Esophagus squamous epithelium (tissue), 4 donors: ENCODE data around the gene ABCF3.

Experiments used
- POLR2A ChIP-seq, 4 donors: fragments of 450-650 bp; IDR thresholded peaks; one replicate each; pipeline ENCODE4 v1.6.1; 2017; ENCODE audit warnings: antibody characterized with exemption in 4 of 4, mild to moderate bottlenecking in 4 of 4, moderate library complexity in 3 of 4
- TF ChIP-seq, protein P1 (sequence below), 6 experiments: fragments of 450-650 bp in 4 of 6; fragments of 200-600 bp in 2 of 6; sonication (generic) in 2 of 6; IDR thresholded peaks; one replicate each; pipeline ENCODE4 v1.5.1; 2016 to 2019; ENCODE audit warnings: antibody characterized with exemption in 6 of 6, mild to moderate bottlenecking in 4 of 6, moderate library complexity in 4 of 6

DNA sequence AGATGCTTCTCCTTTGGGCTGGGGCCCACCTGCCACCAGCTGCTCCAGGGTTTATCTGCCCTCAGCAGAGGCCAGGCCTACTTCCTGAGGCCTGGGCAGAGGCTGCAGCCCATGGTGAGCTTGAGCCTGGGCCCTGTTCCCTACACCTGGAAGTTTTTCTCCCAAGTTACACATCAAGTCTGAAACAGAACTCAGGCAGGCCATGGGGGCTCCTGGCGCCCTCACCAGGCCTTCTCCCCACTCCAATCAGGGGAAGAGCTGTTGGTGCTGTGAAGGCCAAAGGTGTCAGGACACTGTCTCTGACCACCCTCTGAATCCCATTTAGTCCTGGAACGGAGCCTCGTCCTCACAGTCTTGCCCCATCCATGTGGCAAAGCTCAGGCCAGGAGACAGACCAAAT lies 50.6 kb downstream of the ABCF3 start:
- TF ChIP-seq, protein P1, sequence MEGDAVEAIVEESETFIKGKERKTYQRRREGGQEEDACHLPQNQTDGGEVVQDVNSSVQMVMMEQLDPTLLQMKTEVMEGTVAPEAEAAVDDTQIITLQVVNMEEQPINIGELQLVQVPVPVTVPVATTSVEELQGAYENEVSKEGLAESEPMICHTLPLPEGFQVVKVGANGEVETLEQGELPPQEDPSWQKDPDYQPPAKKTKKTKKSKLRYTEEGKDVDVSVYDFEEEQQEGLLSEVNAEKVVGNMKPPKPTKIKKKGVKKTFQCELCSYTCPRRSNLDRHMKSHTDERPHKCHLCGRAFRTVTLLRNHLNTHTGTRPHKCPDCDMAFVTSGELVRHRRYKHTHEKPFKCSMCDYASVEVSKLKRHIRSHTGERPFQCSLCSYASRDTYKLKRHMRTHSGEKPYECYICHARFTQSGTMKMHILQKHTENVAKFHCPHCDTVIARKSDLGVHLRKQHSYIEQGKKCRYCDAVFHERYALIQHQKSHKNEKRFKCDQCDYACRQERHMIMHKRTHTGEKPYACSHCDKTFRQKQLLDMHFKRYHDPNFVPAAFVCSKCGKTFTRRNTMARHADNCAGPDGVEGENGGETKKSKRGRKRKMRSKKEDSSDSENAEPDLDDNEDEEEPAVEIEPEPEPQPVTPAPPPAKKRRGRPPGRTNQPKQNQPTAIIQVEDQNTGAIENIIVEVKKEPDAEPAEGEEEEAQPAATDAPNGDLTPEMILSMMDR (IDR thresholded peaks at IDR 0.05) = no peak
- TF ChIP-seq POLR2A (IDR thresholded peaks at IDR 0.05) = no peak
